Dedifferentiated amniotic fluid mesenchymal stem cell (primary cell): Measurements from ENCODE around the gene KCNJ9.
"Not testable (repeated sequence)": the region's sequence is repeated elsewhere in the genome, so short reads cannot be mapped to it uniquely, and the experiment has no call there.

Source experiments
- DNase-seq: peaks from one replicate; pipeline ENCODE4 v3.0.0-alpha.2; 2016; ENCODE audit errors: extremely low spot score

KCNJ9 gene

DNA sequence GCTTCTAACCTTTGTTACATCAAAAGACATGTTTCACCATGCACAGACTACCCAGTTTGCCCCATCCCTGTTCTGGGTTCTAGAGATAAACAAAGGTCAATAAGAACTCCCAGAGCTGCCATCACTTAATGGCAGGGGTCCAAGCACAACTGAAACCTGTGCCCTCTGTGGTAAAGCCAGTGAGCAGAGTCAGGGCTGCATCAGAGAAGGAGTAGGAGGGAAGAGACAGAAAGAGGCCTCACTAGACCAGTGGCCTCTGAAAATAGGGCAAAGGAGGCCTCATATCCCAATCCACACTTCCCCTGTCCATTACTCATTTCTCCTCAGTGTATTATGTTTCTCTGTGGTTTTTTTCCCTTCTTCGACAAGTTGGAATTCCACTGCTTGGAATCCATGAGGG, 44.4 kb downstream of the KCNJ9 start:
- DNase-seq, result no peak

DNA sequence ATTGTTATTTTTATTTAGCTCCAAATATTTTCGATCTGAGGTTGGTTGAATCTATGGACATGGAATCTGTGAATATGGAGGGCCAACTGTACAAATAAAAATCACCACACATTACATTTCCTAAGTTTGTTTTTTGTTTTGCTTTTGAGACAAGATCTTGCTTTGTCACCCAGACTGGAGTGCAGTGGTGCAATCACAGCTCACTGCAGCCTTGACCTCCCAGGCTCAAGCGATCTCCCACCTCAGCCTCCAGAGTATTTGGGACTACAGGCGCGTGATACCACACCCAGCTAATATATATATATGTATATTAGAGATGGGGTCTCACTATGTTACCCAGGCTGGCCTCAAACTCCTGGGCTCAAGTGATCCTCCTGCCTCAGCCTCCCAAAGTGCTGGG, 45.0 kb downstream of the KCNJ9 start:
- DNase-seq, result not testable (repeated sequence)

DNA sequence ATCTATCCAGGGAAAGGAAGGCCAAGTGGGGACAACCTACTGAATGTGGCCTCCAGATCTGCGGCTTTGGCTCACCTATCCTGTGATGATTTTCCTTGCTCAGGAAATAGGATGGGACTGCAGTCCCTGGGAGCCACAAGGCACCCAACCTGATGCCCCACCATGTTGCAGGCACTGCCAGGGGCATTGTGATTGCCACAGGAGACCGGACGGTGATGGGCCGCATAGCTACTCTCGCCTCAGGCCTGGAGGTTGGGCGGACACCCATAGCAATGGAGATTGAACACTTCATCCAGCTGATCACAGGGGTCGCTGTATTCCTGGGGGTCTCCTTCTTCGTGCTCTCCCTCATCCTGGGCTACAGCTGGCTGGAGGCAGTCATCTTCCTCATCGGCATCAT, 46.0 kb downstream of the KCNJ9 start:
- DNase-seq, result no peak

DNA sequence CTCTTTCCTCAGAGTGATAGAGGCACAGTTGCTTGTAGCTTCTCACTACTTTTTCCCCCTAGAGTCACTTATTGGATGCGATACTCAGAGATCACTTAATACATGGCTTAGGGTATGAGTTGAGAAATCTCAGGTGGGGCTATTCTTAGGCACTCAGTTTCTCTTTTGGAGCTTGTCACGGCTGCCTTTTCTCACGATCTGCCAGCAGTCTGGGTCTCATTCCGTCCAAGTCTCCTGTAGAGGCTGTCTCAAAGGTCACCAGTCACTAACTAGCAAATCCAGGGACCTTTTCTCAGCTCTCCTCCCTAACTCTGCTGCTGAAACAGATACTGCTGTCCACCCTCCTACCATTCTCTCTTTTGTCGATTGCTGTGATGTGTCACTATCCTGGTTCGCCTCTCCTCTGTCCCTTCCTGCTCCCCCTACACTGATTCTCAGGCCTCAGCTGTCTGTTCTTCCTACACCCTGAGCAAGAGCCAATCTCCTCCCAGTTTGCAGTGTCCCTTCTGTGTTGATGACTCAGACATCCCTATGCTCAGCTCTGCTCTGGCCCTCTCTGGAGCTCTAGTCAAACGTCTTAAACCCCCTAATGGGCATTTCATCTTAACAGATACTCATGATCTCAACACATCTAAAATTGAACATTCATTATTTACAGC, 46.7 kb downstream of the KCNJ9 start:
- peak; percentile 31 for DNase-seq

DNA sequence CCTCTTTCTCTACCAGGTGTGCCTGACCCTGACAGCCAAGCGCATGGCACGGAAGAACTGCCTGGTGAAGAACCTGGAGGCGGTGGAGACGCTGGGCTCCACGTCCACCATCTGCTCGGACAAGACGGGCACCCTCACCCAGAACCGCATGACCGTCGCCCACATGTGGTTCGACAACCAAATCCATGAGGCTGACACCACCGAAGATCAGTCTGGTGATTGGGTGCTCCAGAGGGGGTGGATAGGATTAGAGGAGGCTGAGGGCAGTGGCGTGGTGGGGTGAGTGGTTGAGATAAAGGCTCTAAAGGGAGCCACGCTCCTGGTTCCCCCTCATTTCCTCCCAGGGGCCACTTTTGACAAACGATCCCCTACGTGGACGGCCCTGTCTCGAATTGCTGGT, 47.3 kb downstream of the KCNJ9 start:
- DNase-seq, result no peak

DNA sequence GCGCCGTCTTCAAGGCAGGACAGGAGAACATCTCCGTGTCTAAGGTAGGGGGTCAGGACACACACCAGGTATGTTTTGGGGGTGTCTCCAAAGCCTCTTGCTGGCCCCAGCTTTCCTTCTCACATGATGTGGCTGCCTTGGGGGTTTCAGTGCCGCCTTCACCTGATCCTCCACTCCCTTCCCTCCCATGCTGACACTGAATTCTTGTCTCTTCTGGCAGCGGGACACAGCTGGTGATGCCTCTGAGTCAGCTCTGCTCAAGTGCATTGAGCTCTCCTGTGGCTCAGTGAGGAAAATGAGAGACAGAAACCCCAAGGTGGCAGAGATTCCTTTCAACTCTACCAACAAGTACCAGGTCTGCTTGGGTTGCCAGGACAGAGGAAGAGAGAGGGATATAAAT, 47.7 kb downstream of the KCNJ9 start:
- no peak for DNase-seq

DNA sequence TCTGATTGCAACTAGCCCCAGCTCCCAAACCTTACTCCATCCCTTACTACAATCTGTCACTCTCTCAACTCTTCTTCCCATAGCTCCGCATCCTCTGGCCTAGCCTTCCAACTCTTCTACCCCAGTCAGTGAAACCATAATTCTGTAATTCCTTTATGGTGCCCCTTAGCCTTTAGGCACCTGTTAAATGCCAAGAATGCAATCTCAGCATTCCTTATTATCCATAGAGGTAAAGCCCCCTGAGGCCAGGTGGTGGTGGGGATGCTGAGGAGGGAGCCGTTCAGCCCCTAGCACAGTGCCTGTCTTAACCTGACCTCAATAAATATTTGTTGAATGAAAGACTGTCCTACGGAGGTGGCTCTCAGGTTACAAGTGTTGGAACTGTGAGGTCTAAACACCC, 48.2 kb downstream of the KCNJ9 start:
- no peak for DNase-seq

- no peak for DNase-seq
Observed at GRCh38 chr1:160129966-160130365, 48.6 kb downstream of the KCNJ9 start.

GRCh38 chr1:160130486-160130885, 49.1 kb downstream of the KCNJ9 start:
- no peak for DNase-seq

GRCh38 chr1:160130939-160131338, 49.6 kb downstream of the KCNJ9 start:
- no peak for DNase-seq

DNA sequence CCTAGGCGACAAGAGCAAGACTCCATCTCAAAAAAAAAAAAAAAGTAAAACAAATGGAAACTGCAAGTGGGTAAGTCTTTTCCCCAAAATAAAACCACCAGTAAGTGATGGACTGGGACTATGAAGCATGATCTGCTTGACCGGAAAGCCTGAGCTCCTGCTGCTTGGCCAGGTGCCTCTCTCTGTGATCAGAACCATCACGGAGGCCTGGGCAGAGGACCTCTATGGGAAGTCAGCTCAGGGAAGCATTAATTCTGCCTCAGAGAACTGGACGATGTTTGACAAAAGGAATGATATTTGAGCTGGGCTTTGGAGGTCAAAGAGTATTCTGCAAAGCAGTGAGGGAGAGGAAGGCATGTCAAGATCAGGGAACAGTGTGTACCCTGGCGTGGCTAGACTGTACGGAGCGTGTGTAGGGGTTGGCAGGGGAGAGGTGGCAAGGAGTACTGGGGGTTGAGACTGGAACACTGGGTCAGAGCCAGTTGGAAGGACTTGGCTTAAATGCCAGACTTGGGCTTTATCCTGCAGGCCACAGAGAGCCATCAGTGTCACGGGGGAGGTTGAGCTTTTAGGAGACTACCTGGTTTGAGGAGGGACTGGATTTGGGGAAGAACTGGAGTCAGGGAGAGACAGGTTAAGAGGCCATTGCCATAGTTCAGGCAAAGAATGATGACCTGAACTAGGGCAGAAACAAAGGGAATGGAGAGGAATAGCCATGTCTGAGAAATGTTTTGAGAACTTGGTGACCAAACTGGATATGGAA, 50.6 kb downstream of the KCNJ9 start:
- no peak for DNase-seq

- no peak for DNase-seq
Observed at GRCh38 chr1:160133990-160134770, 52.8 kb downstream of the KCNJ9 start.

GRCh38 chr1:160134791-160135572, 53.6 kb downstream of the KCNJ9 start:
- DNase-seq, result no peak

DNA sequence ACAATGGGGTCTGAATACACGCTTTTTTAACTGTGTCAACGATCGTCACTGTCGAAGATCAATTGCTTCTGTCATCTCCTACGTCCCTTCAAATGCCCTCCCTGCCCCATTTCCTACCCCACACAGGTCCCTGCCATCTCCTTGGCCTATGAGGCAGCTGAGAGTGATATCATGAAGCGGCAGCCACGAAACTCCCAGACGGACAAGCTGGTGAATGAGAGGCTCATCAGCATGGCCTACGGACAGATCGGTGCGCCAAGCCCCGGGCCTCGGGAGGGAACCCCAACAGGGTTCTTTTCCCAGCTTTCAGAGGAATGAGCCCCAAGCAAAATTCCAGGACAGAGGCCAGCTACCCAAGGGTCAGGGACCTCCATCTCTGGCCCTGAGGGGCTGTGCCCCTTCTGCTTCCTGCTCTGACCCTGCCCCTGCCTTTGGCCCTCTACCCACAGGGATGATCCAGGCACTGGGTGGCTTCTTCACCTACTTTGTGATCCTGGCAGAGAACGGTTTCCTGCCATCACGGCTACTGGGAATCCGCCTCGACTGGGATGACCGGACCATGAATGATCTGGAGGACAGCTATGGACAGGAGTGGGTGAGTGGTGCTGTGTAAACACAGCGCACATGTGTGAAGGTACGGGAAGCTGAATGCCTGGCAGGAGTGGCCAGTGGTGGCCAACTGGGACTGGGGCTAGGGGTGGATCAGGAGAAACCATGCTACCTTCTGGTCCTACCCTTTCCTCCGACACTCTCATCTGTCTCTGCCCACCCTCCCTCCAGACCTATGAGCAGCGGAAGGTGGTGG, 55.0 kb downstream of the KCNJ9 start:
- no peak for DNase-seq

DNA sequence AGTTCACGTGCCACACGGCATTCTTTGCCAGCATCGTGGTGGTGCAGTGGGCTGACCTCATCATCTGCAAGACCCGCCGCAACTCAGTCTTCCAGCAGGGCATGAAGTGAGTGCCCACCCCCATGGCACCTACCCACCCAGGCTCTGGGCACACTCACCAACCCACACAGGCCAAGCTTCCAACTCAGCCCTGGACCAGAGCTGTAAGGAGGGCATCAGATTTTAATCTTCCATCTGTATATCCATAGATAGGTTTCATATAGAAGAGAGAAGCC, 55.5 kb downstream of the KCNJ9 start:
- no peak for DNase-seq

DNA sequence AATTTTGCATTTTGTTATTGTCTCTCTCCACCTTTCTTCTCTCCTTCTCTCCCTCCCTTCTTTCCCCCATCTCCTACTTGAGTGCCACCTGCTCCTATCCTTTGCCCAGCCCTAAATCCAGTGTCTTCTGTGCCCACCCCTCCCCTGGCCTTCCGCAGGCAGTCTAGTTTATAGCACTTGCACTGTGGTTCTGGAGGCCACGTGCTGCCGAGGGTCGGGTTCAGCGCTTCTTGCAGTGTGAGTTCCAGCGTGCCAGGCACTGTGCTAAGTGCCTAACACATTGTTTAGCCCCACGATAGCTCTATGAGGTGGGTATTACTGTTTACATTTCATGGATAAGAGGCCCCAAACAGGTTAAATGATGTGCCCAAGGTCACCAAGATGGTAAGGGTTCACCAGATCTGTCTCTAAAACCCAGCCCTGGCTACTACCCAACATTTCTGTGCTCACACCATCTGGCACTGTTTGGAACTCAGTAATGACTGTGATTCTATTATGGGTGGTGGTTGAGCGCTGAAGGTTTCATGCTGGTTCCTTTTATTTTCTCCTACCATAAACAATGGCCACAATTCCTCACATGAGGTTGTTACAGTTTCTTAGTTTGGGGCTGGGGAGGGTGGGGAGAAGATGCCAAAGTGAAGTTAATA, 56.0 kb downstream of the KCNJ9 start:
- DNase-seq, result no peak

- no peak for DNase-seq
Observed at GRCh38 chr1:160139840-160140239, 58.5 kb downstream of the KCNJ9 start.
